Suprapubic skin (tissue), 3 donors: Measurements from ENCODE around the gene CAMSAP1.

ENCODE experiments used
- CTCF ChIP-seq, 2 donors: fragments of 200-600 bp in 1 of 2; fragments of 450-650 bp in 1 of 2; sonication (generic) in 1 of 2; IDR thresholded peaks; one replicate each; pipeline ENCODE4 v1.5.1; 2016 to 2019; ENCODE audit warnings: antibody characterized with exemption in 2 of 2, mild to moderate bottlenecking in 1 of 2, moderate library complexity in 1 of 2
- POLR2A ChIP-seq, 2 donors: fragments of 450-650 bp; IDR thresholded peaks; one replicate each; pipeline ENCODE4 v1.6.1; 2017; ENCODE audit warnings: antibody characterized with exemption in 2 of 2, mild to moderate bottlenecking in 2 of 2, moderate library complexity in 2 of 2

GRCh38 chr9:135766251-135766650, 141.1 kb downstream of the CAMSAP1 start:
- TF ChIP-seq CTCF (IDR thresholded peaks at IDR 0.05) (no peak), POLR2A (IDR thresholded peaks at IDR 0.05) (no peak)
